AG09309 (cell line): ENCODE results near the gene TMEM163.

Source experiments
- DNase-seq: peaks from one replicate; pipeline ENCODE4 v3.0.0-alpha.2; 2010; ENCODE audit warnings: low read depth
- H3K4me3 ChIP-seq: 2 replicates; pipeline ENCODE4 v1.5.1; 2011; ENCODE audit warnings: mild to moderate bottlenecking, low read depth, low read length, moderate library complexity; ENCODE audit not compliant: control insufficient read depth
- TF ChIP-seq, protein P1 (sequence below): IDR thresholded peaks from 2 replicates; pipeline ENCODE4 v1.5.1; 2011; ENCODE audit warnings: mild to moderate bottlenecking, low read depth, low read length, inconsistent platforms; ENCODE audit not compliant: insufficient read depth, control insufficient read depth; ENCODE audit errors: missing control alignments

The TMEM163 gene

GRCh38 chr2:134738141-134738870, 19.5 kb upstream of the TMEM163 start:
- DNase-seq, result no peak
- H3K4me3 ChIP-seq, result no peak overlapping the region
- TF ChIP-seq, protein P1, sequence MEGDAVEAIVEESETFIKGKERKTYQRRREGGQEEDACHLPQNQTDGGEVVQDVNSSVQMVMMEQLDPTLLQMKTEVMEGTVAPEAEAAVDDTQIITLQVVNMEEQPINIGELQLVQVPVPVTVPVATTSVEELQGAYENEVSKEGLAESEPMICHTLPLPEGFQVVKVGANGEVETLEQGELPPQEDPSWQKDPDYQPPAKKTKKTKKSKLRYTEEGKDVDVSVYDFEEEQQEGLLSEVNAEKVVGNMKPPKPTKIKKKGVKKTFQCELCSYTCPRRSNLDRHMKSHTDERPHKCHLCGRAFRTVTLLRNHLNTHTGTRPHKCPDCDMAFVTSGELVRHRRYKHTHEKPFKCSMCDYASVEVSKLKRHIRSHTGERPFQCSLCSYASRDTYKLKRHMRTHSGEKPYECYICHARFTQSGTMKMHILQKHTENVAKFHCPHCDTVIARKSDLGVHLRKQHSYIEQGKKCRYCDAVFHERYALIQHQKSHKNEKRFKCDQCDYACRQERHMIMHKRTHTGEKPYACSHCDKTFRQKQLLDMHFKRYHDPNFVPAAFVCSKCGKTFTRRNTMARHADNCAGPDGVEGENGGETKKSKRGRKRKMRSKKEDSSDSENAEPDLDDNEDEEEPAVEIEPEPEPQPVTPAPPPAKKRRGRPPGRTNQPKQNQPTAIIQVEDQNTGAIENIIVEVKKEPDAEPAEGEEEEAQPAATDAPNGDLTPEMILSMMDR, result no peak

DNA sequence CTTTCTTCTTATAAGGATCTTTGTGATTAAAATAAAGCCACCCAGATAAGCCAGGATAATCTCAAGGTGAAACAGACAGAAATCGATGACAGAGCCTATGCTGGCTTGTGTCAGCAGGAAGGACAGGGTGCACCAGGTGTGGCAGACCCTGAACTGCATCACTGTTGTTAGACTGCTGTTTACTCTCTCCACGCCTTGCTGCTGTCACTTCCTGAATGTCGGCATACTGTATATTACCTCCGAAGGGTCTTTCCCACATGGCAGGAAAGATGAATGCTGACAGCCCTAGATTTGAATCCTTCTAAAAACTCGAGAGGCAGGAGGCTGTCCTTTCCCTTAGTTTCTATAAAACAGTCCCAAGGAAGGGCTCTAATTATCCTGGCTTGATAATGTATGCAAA, 18.9 kb upstream of the TMEM163 start:
- TF ChIP-seq, protein P1, result no peak
- DNase-seq, result no peak
- H3K4me3 ChIP-seq, result no peak overlapping the region

GRCh38 chr2:134736167-134736880, 17.5 kb upstream of the TMEM163 start:
- TF ChIP-seq, protein P1, result no peak
- DNase-seq, result no peak
- H3K4me3 ChIP-seq, result no peak overlapping the region

GRCh38 chr2:134728163-134728562, 9.4 kb upstream of the TMEM163 start:
- H3K4me3 ChIP-seq, result no peak overlapping the region
- DNase-seq, result no peak
- TF ChIP-seq, protein P1, result no peak

GRCh38 chr2:134727385-134727784, 8.6 kb upstream of the TMEM163 start:
- H3K4me3 ChIP-seq, result no peak overlapping the region
- TF ChIP-seq, protein P1, result no peak
- DNase-seq, result no peak

- H3K4me3 ChIP-seq, result no peak overlapping the region
- no peak for DNase-seq
- TF ChIP-seq, protein P1, result no peak
These were observed 7.8 kb upstream of the TMEM163 start for GRCh38 chr2:134726645-134727044.

GRCh38 chr2:134725876-134726275, 7.1 kb upstream of the TMEM163 start:
- TF ChIP-seq, protein P1, result no peak
- H3K4me3 ChIP-seq, result no peak overlapping the region
- no peak for DNase-seq
